C1 segment of cervical spinal cord (tissue), 14 donors: ENCODE results near the gene FBRSL1.
"Not testable (repeated sequence)": the region's sequence is repeated elsewhere in the genome, so short reads cannot be mapped to it uniquely, and the experiment has no call there.

Experiments
- DNase-seq, 14 donors: peaks; one replicate each; lab custom pipeline; 2025; lab: John Stamatoyannopoulos, UW

The FBRSL1 gene

GRCh38 chr12:132489602-132490266 is at the start of gene FBRSL1:
FBRSL1 (plus strand) TSS chr12:132490151.
- peak in 13 of 14 donors; percentile 50 to 92 (median 85) for DNase-seq

GRCh38 chr12:132440420-132440819 is 49.5 kb upstream of the FBRSL1 start:
- DNase-seq, result not testable (repeated sequence)

- DNase-seq, result peak in 1 of 14 donors; percentile 65
Observed at GRCh38 chr12:132441871-132442863, 47.8 kb upstream of the FBRSL1 start.

GRCh38 chr12:132443091-132443490 is 46.9 kb upstream of the FBRSL1 start:
- no peak for DNase-seq

GRCh38 chr12:132444283-132444682 is 45.7 kb upstream of the FBRSL1 start:
- no peak for DNase-seq

GRCh38 chr12:132444957-132445883 is 44.7 kb upstream of the FBRSL1 start:
- DNase-seq, result peak in 3 of 14 donors; percentile 12 to 30 (median 27)

GRCh38 chr12:132445884-132446632 is 43.9 kb upstream of the FBRSL1 start:
- no peak for DNase-seq

GRCh38 chr12:132446633-132447326 is 43.2 kb upstream of the FBRSL1 start:
- no peak for DNase-seq

- DNase-seq, result no peak
Observed at GRCh38 chr12:132447327-132447720, 42.6 kb upstream of the FBRSL1 start.

GRCh38 chr12:132447731-132448462 is 42.1 kb upstream of the FBRSL1 start:
- DNase-seq, result no peak

GRCh38 chr12:132448463-132448820 is 41.5 kb upstream of the FBRSL1 start:
- no peak for DNase-seq

GRCh38 chr12:132449565-132450417 is 40.2 kb upstream of the FBRSL1 start:
- DNase-seq, result no peak

GRCh38 chr12:132450418-132451171 is 39.4 kb upstream of the FBRSL1 start:
- DNase-seq, result peak in 4 of 14 donors; percentile 6 to 48 (median 17)

GRCh38 chr12:132451172-132451835 is 38.6 kb upstream of the FBRSL1 start:
- no peak for DNase-seq

- no peak for DNase-seq
Observed at GRCh38 chr12:132451836-132452195, 38.1 kb upstream of the FBRSL1 start.

GRCh38 chr12:132452596-132453350 is 37.2 kb upstream of the FBRSL1 start:
- DNase-seq, result no peak
